ENCODE measurements around the gene FOXRED1. TPM values are rescaled to one million over a fixed set of nuclear protein-coding genes. Genes with fewer than 3 reads are reported as not detected.
A peak's percentile ranks its signal among the peaks of the same experiment; 100 is the strongest.

FOXRED1 gene
- total RNA-seq, 6 donors from 2014 or later: 10.9 to 20.7 (median 17.8) TPM

DNA sequence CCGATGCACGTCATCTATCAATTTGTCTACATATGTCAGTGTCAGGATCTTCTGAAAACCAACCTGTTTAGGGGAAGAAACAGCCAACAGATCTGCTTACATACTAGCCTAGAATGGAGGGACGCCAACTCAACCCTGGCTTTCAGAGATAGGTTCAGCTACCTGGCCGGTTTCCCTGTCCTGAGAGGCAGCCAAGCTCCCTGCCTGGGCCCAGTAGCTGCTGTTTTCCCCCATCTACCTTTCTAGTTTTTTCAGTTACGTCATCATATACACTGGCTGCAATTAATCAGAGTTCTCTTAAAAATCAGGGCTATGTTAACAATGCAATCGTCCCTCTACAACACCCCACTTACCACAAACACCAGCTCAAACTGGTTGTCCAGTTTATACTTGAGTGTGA, 1.3 kb upstream of the FOXRED1 start:
- peak in 1 of 2 donors; percentile 41 for DNase-seq
- Histone ChIP-seq H3K4me3 (peak overlapping the region; percentile 59 to 79 (median 69)), H3K4me1 (peaks cover 13 to 24% (median 17%) of the 10 kb centered on the region in 4 donors), H3K27me3 (no peaks in the 10 kb centered on the region), H3K27ac (peak overlapping the region; percentile 91 to 97 (median 92)), H3K9me3 (no peaks in the 10 kb centered on the region), H3K36me3 (peaks cover 25 to 53% (median 47%) of the 10 kb centered on the region in 4 donors)
- ATAC-seq (ENCODE audit: low FRiP score in 2 of 2): no peak
- 65 to 69% methylated on average over 6 of the region's 6 CpGs for WGBS, 2 donors
- TF ChIP-seq, protein P1, sequence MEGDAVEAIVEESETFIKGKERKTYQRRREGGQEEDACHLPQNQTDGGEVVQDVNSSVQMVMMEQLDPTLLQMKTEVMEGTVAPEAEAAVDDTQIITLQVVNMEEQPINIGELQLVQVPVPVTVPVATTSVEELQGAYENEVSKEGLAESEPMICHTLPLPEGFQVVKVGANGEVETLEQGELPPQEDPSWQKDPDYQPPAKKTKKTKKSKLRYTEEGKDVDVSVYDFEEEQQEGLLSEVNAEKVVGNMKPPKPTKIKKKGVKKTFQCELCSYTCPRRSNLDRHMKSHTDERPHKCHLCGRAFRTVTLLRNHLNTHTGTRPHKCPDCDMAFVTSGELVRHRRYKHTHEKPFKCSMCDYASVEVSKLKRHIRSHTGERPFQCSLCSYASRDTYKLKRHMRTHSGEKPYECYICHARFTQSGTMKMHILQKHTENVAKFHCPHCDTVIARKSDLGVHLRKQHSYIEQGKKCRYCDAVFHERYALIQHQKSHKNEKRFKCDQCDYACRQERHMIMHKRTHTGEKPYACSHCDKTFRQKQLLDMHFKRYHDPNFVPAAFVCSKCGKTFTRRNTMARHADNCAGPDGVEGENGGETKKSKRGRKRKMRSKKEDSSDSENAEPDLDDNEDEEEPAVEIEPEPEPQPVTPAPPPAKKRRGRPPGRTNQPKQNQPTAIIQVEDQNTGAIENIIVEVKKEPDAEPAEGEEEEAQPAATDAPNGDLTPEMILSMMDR (IDR thresholded peaks at IDR 0.05): no peak
- TF ChIP-seq POLR2A (IDR thresholded peaks at IDR 0.05) (no peak), POLR2AphosphoS5 (IDR thresholded peaks at IDR 0.05) (no peak), EP300 (IDR thresholded peaks at IDR 0.05) (no peak)

DNA sequence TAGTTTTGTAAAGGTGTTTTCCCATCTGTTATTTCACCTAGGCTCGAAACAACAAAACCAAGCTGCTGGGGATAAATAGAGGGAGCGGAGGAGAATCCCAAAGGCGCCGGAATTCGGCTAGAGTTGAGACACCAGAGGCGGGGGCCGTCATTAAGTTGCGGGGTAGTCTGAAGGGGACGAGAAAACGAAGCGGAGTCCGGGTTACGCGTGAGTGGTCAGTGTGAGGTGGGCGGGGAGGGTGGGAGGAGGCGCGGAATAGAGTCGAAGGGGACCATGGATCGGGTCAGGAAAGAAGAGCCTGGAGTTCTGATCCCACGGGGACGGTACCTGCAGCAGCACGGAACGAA, 620 bp upstream of the FOXRED1 start:
- DNase-seq (no peak), ATAC-seq (ENCODE audit: low FRiP score in 2 of 2) (peak; percentile 12 to 65)
- Histone ChIP-seq H3K9me3 (no peaks in the 10 kb centered on the region), H3K27ac (peak overlapping the region; percentile 91 to 97 (median 92)), H3K27me3 (no peaks in the 10 kb centered on the region), H3K4me3 (peak overlapping the region; percentile 59 to 79 (median 69)), H3K4me1 (peaks cover 13 to 24% (median 17%) of the 10 kb centered on the region in 4 donors), H3K36me3 (peaks cover 20 to 53% (median 45%) of the 10 kb centered on the region in 4 donors)
- 0 to 3% methylated on average over 20 to 23 of the region's 23 CpGs for WGBS, 2 donors
- no peak for TF ChIP-seq POLR2AphosphoS5 (IDR thresholded peaks at IDR 0.05)
- TF ChIP-seq, protein P1 (IDR thresholded peaks at IDR 0.05): no peak

DNA sequence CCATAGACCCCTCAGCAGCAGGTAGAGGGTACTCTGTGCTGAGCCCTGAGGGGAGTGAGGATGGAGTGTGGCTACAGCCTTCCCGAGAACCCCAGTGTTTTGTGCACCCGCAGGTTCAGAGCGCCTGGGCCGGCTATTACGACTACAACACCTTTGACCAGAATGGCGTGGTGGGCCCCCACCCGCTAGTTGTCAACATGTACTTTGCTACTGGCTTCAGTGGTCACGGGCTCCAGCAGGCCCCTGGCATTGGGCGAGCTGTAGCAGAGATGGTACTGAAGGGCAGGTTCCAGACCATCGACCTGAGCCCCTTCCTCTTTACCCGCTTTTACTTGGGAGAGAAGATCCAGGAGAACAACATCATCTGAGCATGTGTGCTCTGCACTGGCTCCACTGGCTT, 8.4 kb downstream of the FOXRED1 start:
- Histone ChIP-seq H3K4me3 (no peak overlapping the region), H3K27me3 (no peaks in the 10 kb centered on the region), H3K9me3 (no peaks in the 10 kb centered on the region), H3K27ac (no peak overlapping the region), H3K4me1 (peaks cover 14 to 24% (median 19%) of the 10 kb centered on the region in 4 donors), H3K36me3 (peaks cover 0 to 53% (median 34%) of the 10 kb centered on the region in 4 donors)
- WGBS, 2 donors: 94 to 97% methylated on average over 11 of the region's 11 CpGs
- ATAC-seq (ENCODE audit: low FRiP score in 2 of 2) (no peak), DNase-seq (peak in 1 of 2 donors; percentile 29)
- no peak for TF ChIP-seq POLR2AphosphoS5 (IDR thresholded peaks at IDR 0.05)
- TF ChIP-seq POLR2A (IDR thresholded peaks at IDR 0.05): no peak
- no peak for TF ChIP-seq EP300 (IDR thresholded peaks at IDR 0.05)
- TF ChIP-seq, protein P1 (IDR thresholded peaks at IDR 0.05): no peak

DNA sequence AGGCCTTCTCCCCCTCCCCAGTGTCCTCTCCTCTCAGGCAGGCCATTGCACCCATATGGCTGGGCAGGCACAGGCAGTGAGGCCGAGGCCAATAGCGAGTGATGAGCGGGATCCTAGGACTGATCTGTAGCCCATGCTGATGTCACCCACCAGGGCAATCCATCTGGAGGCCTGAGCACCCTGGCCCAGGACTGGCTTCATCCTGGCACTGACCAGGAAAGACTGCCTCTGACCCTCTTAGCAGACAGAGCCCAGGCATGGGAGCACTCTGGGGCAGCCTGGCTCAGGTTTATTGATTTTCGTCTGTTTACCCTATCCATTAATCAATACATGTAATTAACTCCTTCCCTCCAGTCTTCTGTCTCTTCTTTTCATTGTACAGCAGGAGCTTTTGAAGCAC, 8.8 kb downstream of the FOXRED1 start:
- H3K9me3 ChIP-seq: no peaks in the 10 kb centered on the region
- no peaks in the 10 kb centered on the region for H3K27me3 ChIP-seq
- DNase-seq (no peak), ATAC-seq (ENCODE audit: low FRiP score in 2 of 2) (peak in 1 of 2 donors; percentile 3)
- no peak overlapping the region for H3K27ac ChIP-seq
- TF ChIP-seq, protein P1 (IDR thresholded peaks at IDR 0.05): no peak
- no peak for TF ChIP-seq EP300 (IDR thresholded peaks at IDR 0.05)
- no peak for TF ChIP-seq POLR2AphosphoS5 (IDR thresholded peaks at IDR 0.05)
- no peak for TF ChIP-seq POLR2A (IDR thresholded peaks at IDR 0.05)
- peaks cover 0 to 48% (median 31%) of the 10 kb centered on the region in 4 donors for H3K36me3 ChIP-seq
- peaks cover 16 to 27% (median 22%) of the 10 kb centered on the region in 4 donors for H3K4me1 ChIP-seq
- no peak overlapping the region for H3K4me3 ChIP-seq
- 95 to 96% methylated on average over 4 of the region's 4 CpGs for WGBS, 2 donors

DNA sequence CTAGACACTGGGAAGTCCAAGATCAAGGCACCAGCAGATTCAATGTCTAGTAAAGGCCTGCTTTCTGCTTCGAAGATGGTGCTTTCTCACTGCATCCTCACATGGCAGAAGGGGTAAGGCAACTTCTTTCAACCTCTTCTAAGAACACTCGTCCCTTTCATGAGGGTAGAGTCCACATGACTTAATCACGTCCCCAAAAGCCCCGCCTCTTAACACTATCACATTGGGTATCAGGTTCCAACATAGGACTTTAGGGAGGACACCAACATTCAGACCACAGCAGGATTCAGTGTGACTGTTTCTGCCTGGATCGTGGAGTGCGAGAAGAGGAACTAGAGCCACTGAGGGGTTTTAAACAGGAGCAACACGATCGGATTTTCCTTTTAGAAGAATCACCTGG, 10.2 kb downstream of the FOXRED1 start:
- Histone ChIP-seq H3K4me1 (peaks cover 18 to 37% (median 28%) of the 10 kb centered on the region in 4 donors), H3K36me3 (peaks cover 0 to 34% (median 22%) of the 10 kb centered on the region in 4 donors), H3K27me3 (no peaks in the 10 kb centered on the region), H3K9me3 (no peaks in the 10 kb centered on the region), H3K27ac (no peak overlapping the region), H3K4me3 (no peak overlapping the region)
- DNase-seq (no peak), ATAC-seq (ENCODE audit: low FRiP score in 2 of 2) (no peak)
- 80 to 86% methylated on average over 8 of the region's 8 CpGs for WGBS, 2 donors
- TF ChIP-seq EP300 (IDR thresholded peaks at IDR 0.05) (no peak), POLR2A (IDR thresholded peaks at IDR 0.05) (no peak), POLR2AphosphoS5 (IDR thresholded peaks at IDR 0.05) (no peak)

All from upper lobe of left lung (tissue), 6 donors.